ENCODE measurements around the gene CASP9.

DNA sequence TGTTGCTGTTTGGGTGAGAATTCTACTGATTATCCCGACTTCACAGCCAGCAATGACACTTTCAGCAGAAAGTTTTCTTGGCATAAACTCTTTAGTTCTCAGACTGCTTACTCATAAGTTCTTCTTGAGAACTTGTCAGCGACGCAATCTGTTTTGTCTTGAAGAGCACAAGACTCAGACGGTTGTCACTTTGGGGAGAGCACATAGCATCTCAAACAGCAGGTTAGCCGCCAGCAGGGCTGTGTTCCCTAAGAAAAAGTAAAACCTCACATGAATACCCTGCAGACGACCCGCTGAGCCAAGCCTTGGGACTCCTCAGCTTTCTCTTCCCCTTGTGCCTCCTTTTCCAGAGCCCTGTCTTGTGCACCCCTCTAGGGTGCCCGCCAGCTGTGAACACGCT lies 49.5 kb upstream of the CASP9 start:
- no peak for TF ChIP-seq RBAK (CRISPR knock-in tag; IDR thresholded peaks at IDR 0.05)
- TF ChIP-seq JDP2 (CRISPR knock-in tag; IDR thresholded peaks at IDR 0.05; ENCODE audit: borderline replicate concordance) = no peak

Data from HepG2 (cell line).